GM12878 (cell line): ENCODE results near the gene SLC17A7. TPM values are rescaled to one million over a fixed set of nuclear protein-coding genes. Genes with fewer than 3 reads are reported as not detected.

ENCODE experiments used
- BMI1 ChIP-seq: fragments of 450-650 bp; IDR thresholded peaks from 2 replicates; pipeline ENCODE4 v1.6.1; 2016; ENCODE audit warnings: mild to moderate bottlenecking, moderate library complexity, borderline replicate concordance
- CBX5 ChIP-seq: sonication (generic); IDR thresholded peaks from 2 replicates; pipeline ENCODE4 v1.6.1; 2016; ENCODE audit warnings: low read depth, moderate library complexity, mild to moderate bottlenecking, inconsistent platforms
- CHD2 ChIP-seq: IDR thresholded peaks from 2 replicates; pipeline ENCODE4 v1.6.1; 2011; ENCODE audit warnings: low read depth, low read length, improper control_type of control experiment, borderline replicate concordance
- CREB1 ChIP-seq: IDR thresholded peaks from 2 replicates; pipeline ENCODE4 v1.6.1; 2012; ENCODE audit warnings: low read depth, mild to moderate bottlenecking, inconsistent platforms
- EP300 ChIP-seq, 2 experiments: fragments of 150-350 bp in 1 of 2; IDR thresholded peaks; 2 replicates each; pipeline ENCODE4 v1.6.1; 2011 to 2012; ENCODE audit warnings: low read depth in 2 of 2, low read length in 2 of 2, borderline replicate concordance in 1 of 2, improper control_type of control experiment in 1 of 2, inconsistent platforms in 1 of 2; ENCODE audit not compliant: control insufficient read depth in 1 of 2
- FOS ChIP-seq: IDR thresholded peaks from 3 replicates; pipeline ENCODE4 v1.6.1; 2011; ENCODE audit warnings: borderline replicate concordance; ENCODE audit not compliant: insufficient read length; ENCODE audit errors: extremely low read depth
- HDGF ChIP-seq: fragments of 450-650 bp; IDR thresholded peaks from 2 replicates; pipeline ENCODE4 v1.6.1; 2016; ENCODE audit warnings: antibody characterized with exemption
- KDM1A ChIP-seq: fragments of 200-600 bp; sonication (generic); IDR thresholded peaks from 2 replicates; pipeline ENCODE4 v1.6.1; 2016; ENCODE audit warnings: borderline replicate concordance
- RB1 ChIP-seq: fragments of 450-650 bp; formaldehyde crosslinking; IDR thresholded peaks from 2 replicates; pipeline ENCODE4 v1.6.1; 2017; ENCODE audit warnings: mild to moderate bottlenecking, borderline replicate concordance
- RUNX3 ChIP-seq: IDR thresholded peaks from 2 replicates; pipeline ENCODE4 v1.6.1; 2012; ENCODE audit warnings: low read length, inconsistent platforms
- SREBF1 ChIP-seq: IDR thresholded peaks from 2 replicates; pipeline ENCODE4 v1.6.1; 2012; ENCODE audit warnings: mild to moderate bottlenecking, low read length
- TCF3 ChIP-seq: IDR thresholded peaks from 2 replicates; pipeline ENCODE4 v1.6.1; 2012; ENCODE audit warnings: low read depth, mild to moderate bottlenecking, low read length, borderline replicate concordance; ENCODE audit not compliant: insufficient read depth
- polyA plus RNA-seq, 11 experiments: library from polyadenylated mRNA; depleted of rRNA in 4 of 11; unstranded in 6 of 11; stranded (reverse) in 5 of 11; fragments of >200 nt; fragmentation: Nextera tagmentation in 4 of 11; fragmentation: Illumina TruSeq in 1 of 11; extraction: Ambion mirVana in 4 of 11; extraction: Trizol in 1 of 11; gene quantifications; 1 replicate in 1 of 11; 2 replicates in 10 of 11; pipeline versions ENCODE4 v1.2.1 to v1.2.3, GENCODE V29; 2011 to 2016; ENCODE audit warnings: inconsistent platforms in 2 of 11, missing spikeins in 2 of 11, low read depth in 1 of 11
- total RNA-seq, 4 experiments: library from RNA; depleted of rRNA in 3 of 4; stranded (reverse); fragments of >200 nt in 3 of 4; fragmentation: Illumina TruSeq in 1 of 4; extraction: Trizol in 1 of 4; gene quantifications; 2 replicates each; pipeline versions ENCODE4 v1.2.1 to v1.2.3, GENCODE V29; 2013 to 2021
- TF ChIP-seq, protein P1 (sequence below): IDR thresholded peaks from 2 replicates; pipeline ENCODE4 v1.6.1; 2012; ENCODE audit warnings: low read depth, low read length, improper control_type of control experiment
- TF ChIP-seq, protein P2 (sequence below): IDR thresholded peaks from 2 replicates; pipeline ENCODE4 v1.6.1; 2012; ENCODE audit warnings: low read depth, low read length, improper control_type of control experiment
- TF ChIP-seq, protein P3 (sequence below): fragments of 450-650 bp; formaldehyde crosslinking; IDR thresholded peaks from 2 replicates; pipeline ENCODE4 v1.4.0; 2022; ENCODE audit warnings: mild to moderate bottlenecking, moderate library complexity
- TF ChIP-seq, protein P4 (sequence below): fragments of 450-650 bp; formaldehyde crosslinking; IDR thresholded peaks from 2 replicates; pipeline ENCODE4 v1.5.0; 2022; ENCODE audit warnings: mild to moderate bottlenecking, missing genetic modification characterization
- TF ChIP-seq, protein P5 (sequence below): fragments of 450-650 bp; IDR thresholded peaks from 2 replicates; pipeline ENCODE4 v1.6.1; 2017; ENCODE audit warnings: antibody characterized with exemption, mild to moderate bottlenecking, moderate library complexity

Gene SLC17A7
- total and polyA plus RNA-seq, 10 of the 15 experiments (the other 5 are each of a cell fraction or from before 2014, with no cell fraction given) = 0.03 to 0.24 (median 0.06) TPM; not detected in 6

DNA sequence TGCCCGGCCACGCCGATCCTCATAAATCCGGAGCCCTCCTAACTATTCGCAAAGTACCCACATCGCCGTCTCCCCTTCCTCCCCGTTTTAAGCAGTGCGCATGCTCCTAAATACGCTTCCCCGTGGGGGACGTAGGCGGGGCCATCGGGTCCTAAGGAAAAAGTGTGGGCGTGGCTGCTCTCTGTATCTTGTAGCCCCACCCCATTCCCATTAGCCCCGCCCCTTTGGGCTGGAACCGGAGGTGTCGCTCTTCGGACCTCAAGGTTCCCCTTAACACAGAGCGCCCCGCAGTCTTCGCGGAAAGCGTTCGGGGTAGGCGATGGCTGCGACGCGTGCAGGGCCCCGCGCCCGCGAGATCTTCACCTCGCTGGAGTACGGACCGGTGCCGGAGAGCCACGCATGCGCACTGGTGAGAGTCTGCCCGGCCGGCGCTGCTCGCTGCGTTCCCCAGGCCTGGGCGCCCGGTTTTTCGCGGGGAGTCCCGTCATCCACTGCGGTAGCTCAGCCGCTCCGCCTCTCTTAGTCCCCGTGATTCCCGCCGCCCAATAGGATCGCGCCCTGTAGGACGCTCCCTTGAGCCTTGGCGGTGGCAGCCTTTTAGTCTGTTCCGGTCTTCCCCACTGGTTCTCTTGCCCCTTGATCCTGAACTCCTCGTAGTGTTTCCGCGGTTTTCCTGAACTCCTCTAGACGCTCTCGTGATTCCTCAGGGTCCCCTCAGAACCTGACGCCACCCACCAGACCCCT is 11.9 kb upstream of the SLC17A7 start, which contains the start of gene ALDH16A1 (continued):
- peak; percentile 93 for TF ChIP-seq CHD2
- no peak for TF ChIP-seq RB1
- peak; percentile 62; the same call in 1 of the 2 replicates for TF ChIP-seq RUNX3
- TF ChIP-seq, protein P1, sequence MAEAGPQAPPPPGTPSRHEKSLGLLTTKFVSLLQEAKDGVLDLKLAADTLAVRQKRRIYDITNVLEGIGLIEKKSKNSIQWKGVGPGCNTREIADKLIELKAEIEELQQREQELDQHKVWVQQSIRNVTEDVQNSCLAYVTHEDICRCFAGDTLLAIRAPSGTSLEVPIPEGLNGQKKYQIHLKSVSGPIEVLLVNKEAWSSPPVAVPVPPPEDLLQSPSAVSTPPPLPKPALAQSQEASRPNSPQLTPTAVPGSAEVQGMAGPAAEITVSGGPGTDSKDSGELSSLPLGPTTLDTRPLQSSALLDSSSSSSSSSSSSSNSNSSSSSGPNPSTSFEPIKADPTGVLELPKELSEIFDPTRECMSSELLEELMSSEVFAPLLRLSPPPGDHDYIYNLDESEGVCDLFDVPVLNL = peak; percentile 89
- TF ChIP-seq BMI1 = no peak
- TF ChIP-seq, protein P2, sequence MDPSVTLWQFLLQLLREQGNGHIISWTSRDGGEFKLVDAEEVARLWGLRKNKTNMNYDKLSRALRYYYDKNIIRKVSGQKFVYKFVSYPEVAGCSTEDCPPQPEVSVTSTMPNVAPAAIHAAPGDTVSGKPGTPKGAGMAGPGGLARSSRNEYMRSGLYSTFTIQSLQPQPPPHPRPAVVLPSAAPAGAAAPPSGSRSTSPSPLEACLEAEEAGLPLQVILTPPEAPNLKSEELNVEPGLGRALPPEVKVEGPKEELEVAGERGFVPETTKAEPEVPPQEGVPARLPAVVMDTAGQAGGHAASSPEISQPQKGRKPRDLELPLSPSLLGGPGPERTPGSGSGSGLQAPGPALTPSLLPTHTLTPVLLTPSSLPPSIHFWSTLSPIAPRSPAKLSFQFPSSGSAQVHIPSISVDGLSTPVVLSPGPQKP = peak; percentile 61
- no peak for TF ChIP-seq SREBF1
- peak; percentile 78; the same call in 1 of the 2 replicates for TF ChIP-seq CBX5
- TF ChIP-seq KDM1A = 0 out of 2 replicates have a peak, but pooled peaks have one; percentile 46
- TF ChIP-seq, protein P3, sequence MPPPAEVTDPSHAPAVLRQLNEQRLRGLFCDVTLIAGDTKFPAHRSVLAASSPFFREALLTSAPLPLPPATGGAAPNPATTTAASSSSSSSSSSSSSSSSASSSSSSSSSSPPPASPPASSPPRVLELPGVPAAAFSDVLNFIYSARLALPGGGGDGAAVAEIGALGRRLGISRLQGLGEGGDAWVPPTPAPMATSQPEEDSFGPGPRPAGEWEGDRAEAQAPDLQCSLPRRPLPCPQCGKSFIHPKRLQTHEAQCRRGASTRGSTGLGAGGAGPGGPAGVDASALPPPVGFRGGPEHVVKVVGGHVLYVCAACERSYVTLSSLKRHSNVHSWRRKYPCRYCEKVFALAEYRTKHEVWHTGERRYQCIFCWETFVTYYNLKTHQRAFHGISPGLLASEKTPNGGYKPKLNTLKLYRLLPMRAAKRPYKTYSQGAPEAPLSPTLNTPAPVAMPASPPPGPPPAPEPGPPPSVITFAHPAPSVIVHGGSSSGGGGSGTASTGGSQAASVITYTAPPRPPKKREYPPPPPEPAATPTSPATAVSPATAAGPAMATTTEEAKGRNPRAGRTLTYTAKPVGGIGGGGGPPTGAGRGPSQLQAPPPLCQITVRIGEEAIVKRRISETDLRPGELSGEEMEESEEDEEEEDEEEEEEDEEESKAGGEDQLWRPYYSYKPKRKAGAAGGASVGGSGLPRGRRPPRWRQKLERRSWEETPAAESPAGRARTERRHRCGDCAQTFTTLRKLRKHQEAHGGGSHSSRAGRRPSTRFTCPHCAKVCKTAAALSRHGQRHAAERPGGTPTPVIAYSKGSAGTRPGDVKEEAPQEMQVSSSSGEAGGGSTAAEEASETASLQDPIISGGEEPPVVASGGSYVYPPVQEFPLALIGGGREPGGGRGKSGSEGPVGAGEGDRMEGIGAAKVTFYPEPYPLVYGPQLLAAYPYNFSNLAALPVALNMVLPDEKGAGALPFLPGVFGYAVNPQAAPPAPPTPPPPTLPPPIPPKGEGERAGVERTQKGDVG (CRISPR knock-in tag) = no peak
- no peak; the same call in 1 of the 2 replicates for TF ChIP-seq HDGF
- TF ChIP-seq EP300 (IDR thresholded peaks at IDR 0.05; ENCODE audit: borderline replicate concordance in 1 of 2, control insufficient read depth in 1 of 2, low read depth in 2 of 2, low read length in 2 of 2) = no peak
- TF ChIP-seq, protein P4, sequence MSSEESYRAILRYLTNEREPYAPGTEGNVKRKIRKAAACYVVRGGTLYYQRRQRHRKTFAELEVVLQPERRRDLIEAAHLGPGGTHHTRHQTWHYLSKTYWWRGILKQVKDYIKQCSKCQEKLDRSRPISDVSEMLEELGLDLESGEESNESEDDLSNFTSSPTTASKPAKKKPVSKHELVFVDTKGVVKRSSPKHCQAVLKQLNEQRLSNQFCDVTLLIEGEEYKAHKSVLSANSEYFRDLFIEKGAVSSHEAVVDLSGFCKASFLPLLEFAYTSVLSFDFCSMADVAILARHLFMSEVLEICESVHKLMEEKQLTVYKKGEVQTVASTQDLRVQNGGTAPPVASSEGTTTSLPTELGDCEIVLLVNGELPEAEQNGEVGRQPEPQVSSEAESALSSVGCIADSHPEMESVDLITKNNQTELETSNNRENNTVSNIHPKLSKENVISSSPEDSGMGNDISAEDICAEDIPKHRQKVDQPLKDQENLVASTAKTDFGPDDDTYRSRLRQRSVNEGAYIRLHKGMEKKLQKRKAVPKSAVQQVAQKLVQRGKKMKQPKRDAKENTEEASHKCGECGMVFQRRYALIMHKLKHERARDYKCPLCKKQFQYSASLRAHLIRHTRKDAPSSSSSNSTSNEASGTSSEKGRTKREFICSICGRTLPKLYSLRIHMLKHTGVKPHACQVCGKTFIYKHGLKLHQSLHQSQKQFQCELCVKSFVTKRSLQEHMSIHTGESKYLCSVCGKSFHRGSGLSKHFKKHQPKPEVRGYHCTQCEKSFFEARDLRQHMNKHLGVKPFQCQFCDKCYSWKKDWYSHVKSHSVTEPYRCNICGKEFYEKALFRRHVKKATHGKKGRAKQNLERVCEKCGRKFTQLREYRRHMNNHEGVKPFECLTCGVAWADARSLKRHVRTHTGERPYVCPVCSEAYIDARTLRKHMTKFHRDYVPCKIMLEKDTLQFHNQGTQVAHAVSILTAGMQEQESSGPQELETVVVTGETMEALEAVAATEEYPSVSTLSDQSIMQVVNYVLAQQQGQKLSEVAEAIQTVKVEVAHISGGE (CRISPR knock-in tag) = no peak
- TF ChIP-seq FOS = peak; percentile 9
- TF ChIP-seq, protein P5, sequence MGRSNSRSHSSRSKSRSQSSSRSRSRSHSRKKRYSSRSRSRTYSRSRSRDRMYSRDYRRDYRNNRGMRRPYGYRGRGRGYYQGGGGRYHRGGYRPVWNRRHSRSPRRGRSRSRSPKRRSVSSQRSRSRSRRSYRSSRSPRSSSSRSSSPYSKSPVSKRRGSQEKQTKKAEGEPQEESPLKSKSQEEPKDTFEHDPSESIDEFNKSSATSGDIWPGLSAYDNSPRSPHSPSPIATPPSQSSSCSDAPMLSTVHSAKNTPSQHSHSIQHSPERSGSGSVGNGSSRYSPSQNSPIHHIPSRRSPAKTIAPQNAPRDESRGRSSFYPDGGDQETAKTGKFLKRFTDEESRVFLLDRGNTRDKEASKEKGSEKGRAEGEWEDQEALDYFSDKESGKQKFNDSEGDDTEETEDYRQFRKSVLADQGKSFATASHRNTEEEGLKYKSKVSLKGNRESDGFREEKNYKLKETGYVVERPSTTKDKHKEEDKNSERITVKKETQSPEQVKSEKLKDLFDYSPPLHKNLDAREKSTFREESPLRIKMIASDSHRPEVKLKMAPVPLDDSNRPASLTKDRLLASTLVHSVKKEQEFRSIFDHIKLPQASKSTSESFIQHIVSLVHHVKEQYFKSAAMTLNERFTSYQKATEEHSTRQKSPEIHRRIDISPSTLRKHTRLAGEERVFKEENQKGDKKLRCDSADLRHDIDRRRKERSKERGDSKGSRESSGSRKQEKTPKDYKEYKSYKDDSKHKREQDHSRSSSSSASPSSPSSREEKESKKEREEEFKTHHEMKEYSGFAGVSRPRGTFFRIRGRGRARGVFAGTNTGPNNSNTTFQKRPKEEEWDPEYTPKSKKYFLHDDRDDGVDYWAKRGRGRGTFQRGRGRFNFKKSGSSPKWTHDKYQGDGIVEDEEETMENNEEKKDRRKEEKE = no peak
- peak; percentile 49; the same call in 1 of the 2 replicates for TF ChIP-seq TCF3
- peak; percentile 71 for TF ChIP-seq CREB1
